C4-2B (cell line): ENCODE data around the gene ARFGAP1.

Experiments used
- CTCF ChIP-seq: fragments of 450-650 bp; conservative IDR thresholded peaks from 2 replicates; pipeline ENCODE4 v1.5.1; 2017; ENCODE audit warnings: mild to moderate bottlenecking
- ZFX ChIP-seq: fragments of 450-650 bp; IDR thresholded peaks from 2 replicates; pipeline ENCODE4 v1.6.1; 2017

GRCh38 chr20:63275825-63276224 is 3.2 kb downstream of the ARFGAP1 start:
- TF ChIP-seq CTCF (no peak), ZFX (no peak)
